Ishikawa (cell line): ENCODE data around the gene CRYGD.

ENCODE experiments used
- CEBPB ChIP-seq: IDR thresholded peaks from 2 replicates; pipeline ENCODE4 v1.6.1; 2012
- CREB1 ChIP-seq: IDR thresholded peaks from 2 replicates; pipeline ENCODE4 v1.6.1; 2012; ENCODE audit warnings: low read depth
- EGR1 ChIP-seq: IDR thresholded peaks from 2 replicates; pipeline ENCODE4 v1.6.1; 2012
- EP300 ChIP-seq: IDR thresholded peaks from 2 replicates; pipeline ENCODE4 v1.6.1; 2012; ENCODE audit warnings: borderline replicate concordance
- FOXM1 ChIP-seq: IDR thresholded peaks from 2 replicates; pipeline ENCODE4 v1.6.1; 2012; ENCODE audit warnings: low read depth, borderline replicate concordance
- MAX ChIP-seq: IDR thresholded peaks from 2 replicates; pipeline ENCODE4 v1.6.1; 2012
- NFIC ChIP-seq: IDR thresholded peaks from 2 replicates; pipeline ENCODE4 v1.6.1; 2012
- RAD21 ChIP-seq: IDR thresholded peaks from 2 replicates; pipeline ENCODE4 v1.6.1; 2012; ENCODE audit warnings: low read depth
- TAF1 ChIP-seq: IDR thresholded peaks from 2 replicates; pipeline ENCODE4 v1.6.1; 2012; ENCODE audit warnings: low read depth, mild to moderate bottlenecking
- TCF12 ChIP-seq: IDR thresholded peaks from 2 replicates; pipeline ENCODE4 v1.6.1; 2012; ENCODE audit warnings: low read depth
- TEAD4 ChIP-seq: IDR thresholded peaks from 2 replicates; pipeline ENCODE4 v1.6.1; 2012
- USF1 ChIP-seq: IDR thresholded peaks from 2 replicates; pipeline ENCODE4 v1.6.1; 2012
- YY1 ChIP-seq: IDR thresholded peaks from 2 replicates; pipeline ENCODE4 v1.6.1; 2012; ENCODE audit warnings: low read depth
- ZBTB7A ChIP-seq: IDR thresholded peaks from 2 replicates; pipeline ENCODE4 v1.6.1; 2012; ENCODE audit warnings: low read depth
- TF ChIP-seq, protein P1 (sequence below): IDR thresholded peaks from 2 replicates; pipeline ENCODE4 v1.6.1; 2012; ENCODE audit warnings: low read depth, mild to moderate bottlenecking

Gene CRYGD

GRCh38 chr2:208086029-208086428 lies 38.3 kb downstream of the CRYGD start:
- TF ChIP-seq MAX (no peak), FOXM1 (no peak), EP300 (no peak), YY1 (no peak), TEAD4 (no peak), CEBPB (no peak), EGR1 (no peak), RAD21 (no peak), TCF12 (no peak), NFIC (no peak), ZBTB7A (no peak), CREB1 (no peak), USF1 (no peak), TAF1 (no peak)
- TF ChIP-seq, protein P1, sequence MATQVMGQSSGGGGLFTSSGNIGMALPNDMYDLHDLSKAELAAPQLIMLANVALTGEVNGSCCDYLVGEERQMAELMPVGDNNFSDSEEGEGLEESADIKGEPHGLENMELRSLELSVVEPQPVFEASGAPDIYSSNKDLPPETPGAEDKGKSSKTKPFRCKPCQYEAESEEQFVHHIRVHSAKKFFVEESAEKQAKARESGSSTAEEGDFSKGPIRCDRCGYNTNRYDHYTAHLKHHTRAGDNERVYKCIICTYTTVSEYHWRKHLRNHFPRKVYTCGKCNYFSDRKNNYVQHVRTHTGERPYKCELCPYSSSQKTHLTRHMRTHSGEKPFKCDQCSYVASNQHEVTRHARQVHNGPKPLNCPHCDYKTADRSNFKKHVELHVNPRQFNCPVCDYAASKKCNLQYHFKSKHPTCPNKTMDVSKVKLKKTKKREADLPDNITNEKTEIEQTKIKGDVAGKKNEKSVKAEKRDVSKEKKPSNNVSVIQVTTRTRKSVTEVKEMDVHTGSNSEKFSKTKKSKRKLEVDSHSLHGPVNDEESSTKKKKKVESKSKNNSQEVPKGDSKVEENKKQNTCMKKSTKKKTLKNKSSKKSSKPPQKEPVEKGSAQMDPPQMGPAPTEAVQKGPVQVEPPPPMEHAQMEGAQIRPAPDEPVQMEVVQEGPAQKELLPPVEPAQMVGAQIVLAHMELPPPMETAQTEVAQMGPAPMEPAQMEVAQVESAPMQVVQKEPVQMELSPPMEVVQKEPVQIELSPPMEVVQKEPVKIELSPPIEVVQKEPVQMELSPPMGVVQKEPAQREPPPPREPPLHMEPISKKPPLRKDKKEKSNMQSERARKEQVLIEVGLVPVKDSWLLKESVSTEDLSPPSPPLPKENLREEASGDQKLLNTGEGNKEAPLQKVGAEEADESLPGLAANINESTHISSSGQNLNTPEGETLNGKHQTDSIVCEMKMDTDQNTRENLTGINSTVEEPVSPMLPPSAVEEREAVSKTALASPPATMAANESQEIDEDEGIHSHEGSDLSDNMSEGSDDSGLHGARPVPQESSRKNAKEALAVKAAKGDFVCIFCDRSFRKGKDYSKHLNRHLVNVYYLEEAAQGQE: no peak

DNA sequence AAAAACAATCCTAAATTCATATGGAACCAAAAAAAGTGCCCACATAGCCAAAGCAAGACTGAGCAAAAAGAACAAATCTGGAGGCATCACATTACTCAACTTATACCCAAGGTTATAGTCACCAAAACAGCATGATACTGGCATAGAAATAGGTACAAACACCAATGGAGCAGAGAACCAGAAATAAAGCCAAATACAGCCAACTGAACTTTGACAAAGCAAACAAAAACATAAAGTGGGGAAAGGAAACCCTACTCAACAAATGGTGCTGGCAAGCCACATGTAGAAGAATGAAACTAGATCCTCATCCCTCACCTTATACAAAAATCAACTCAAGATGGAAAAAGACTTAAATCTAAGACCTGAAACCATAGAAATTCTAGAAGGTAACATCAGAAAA lies 40.5 kb downstream of the CRYGD start:
- TF ChIP-seq USF1: no peak
- TF ChIP-seq, protein P1: no peak
- TF ChIP-seq EP300: no peak
- no peak for TF ChIP-seq RAD21
- no peak for TF ChIP-seq YY1
- TF ChIP-seq EGR1: no peak
- TF ChIP-seq TEAD4: no peak
- no peak for TF ChIP-seq ZBTB7A
- TF ChIP-seq NFIC: no peak
- TF ChIP-seq TAF1: no peak
- TF ChIP-seq TCF12: no peak
- TF ChIP-seq CEBPB: no peak
- no peak for TF ChIP-seq MAX
- no peak for TF ChIP-seq CREB1

DNA sequence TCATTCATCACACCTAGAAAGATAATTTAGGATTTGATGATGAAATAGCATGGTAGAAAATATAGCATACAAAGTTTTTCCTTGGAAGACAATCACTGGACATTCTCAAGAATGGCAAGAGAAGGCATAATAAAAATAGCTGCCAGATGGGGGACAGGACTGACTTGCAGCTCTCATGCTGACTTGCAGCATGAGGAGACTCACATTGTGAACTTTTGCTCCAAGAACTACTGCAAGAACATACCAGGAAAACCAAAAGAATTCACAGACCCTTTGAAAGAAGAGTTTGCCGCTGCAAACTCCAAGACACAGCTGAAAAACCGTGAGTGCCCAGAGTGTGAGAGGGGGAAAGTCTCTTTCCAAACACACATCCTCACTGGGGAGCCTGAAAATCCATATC lies 47.0 kb downstream of the CRYGD start:
- TF ChIP-seq, protein P1: no peak
- TF ChIP-seq TCF12: no peak
- TF ChIP-seq MAX: no peak
- no peak for TF ChIP-seq YY1
- no peak for TF ChIP-seq ZBTB7A
- no peak for TF ChIP-seq TAF1
- TF ChIP-seq RAD21: no peak
- no peak for TF ChIP-seq EP300
- no peak for TF ChIP-seq EGR1
- no peak for TF ChIP-seq CREB1
- no peak for TF ChIP-seq TEAD4
- TF ChIP-seq NFIC: no peak

- TF ChIP-seq TAF1: no peak
- TF ChIP-seq FOXM1: no peak
- TF ChIP-seq EP300: no peak
- no peak for TF ChIP-seq CEBPB
- TF ChIP-seq YY1: no peak
- no peak for TF ChIP-seq ZBTB7A
- TF ChIP-seq USF1: no peak
- no peak for TF ChIP-seq TCF12
Measured at GRCh38 chr2:208074610-208075356, 49.5 kb downstream of the CRYGD start.
